Hematopoietic multipotent progenitor cell treated with erythropoietin and hydrocortisone succinate and interleukin-3 and kit ligand, for 17 days (in vitro differentiated cells): ENCODE measurements around the gene PDCD10.

Experiments
- DNase-seq: peaks from one replicate; pipeline ENCODE4 v3.0.0-alpha.2; 2015; ENCODE audit warnings: low spot score

Gene PDCD10

GRCh38 chr3:167735233-167736138, 794 bp upstream of the PDCD10 start, which contains the start of gene SERPINI1:
Gene SERPINI1 (plus strand): TSS chr3:167735721. CDS start chr3:167789129, 53,408 bp downstream.
- DNase-seq, result peak; percentile 86

- DNase-seq, result no peak
Observed at GRCh38 chr3:167733961-167734497, 663 bp downstream of the PDCD10 start.

GRCh38 chr3:167732313-167733065, 2.2 kb downstream of the PDCD10 start:
- peak; percentile 51 for DNase-seq

GRCh38 chr3:167731393-167731792, 3.3 kb downstream of the PDCD10 start:
- DNase-seq, result no peak

GRCh38 chr3:167729591-167729990, 5.1 kb downstream of the PDCD10 start:
- DNase-seq, result peak; percentile 32

GRCh38 chr3:167728632-167729323, 5.9 kb downstream of the PDCD10 start:
- DNase-seq, result peak; percentile 68

GRCh38 chr3:167728176-167728575, 6.5 kb downstream of the PDCD10 start:
- DNase-seq, result peak; percentile 48

GRCh38 chr3:167723872-167724271, 10.8 kb downstream of the PDCD10 start:
- DNase-seq, result peak; percentile 84

- DNase-seq, result peak; percentile 23
Observed at GRCh38 chr3:167723025-167723512, 11.6 kb downstream of the PDCD10 start.

GRCh38 chr3:167718582-167718981, 16.1 kb downstream of the PDCD10 start:
- no peak for DNase-seq

- no peak for DNase-seq
Observed at GRCh38 chr3:167716920-167717319, 17.8 kb downstream of the PDCD10 start.

- no peak for DNase-seq
Observed at GRCh38 chr3:167714871-167715270, 19.8 kb downstream of the PDCD10 start.

- no peak for DNase-seq
Observed at GRCh38 chr3:167712445-167712844, 22.2 kb downstream of the PDCD10 start.

GRCh38 chr3:167711439-167711838, 23.3 kb downstream of the PDCD10 start:
- no peak for DNase-seq

- DNase-seq, result no peak
Observed at GRCh38 chr3:167710552-167710951, 24.1 kb downstream of the PDCD10 start.

GRCh38 chr3:167709690-167710089, 25.0 kb downstream of the PDCD10 start:
- DNase-seq, result peak; percentile 26

GRCh38 chr3:167705840-167706239, 28.9 kb downstream of the PDCD10 start:
- DNase-seq, result no peak

GRCh38 chr3:167700926-167701325, 33.8 kb downstream of the PDCD10 start:
- no peak for DNase-seq

GRCh38 chr3:167700046-167700445, 34.6 kb downstream of the PDCD10 start:
- DNase-seq, result no peak

- DNase-seq, result no peak
Observed at GRCh38 chr3:167694121-167694520, 40.6 kb downstream of the PDCD10 start.

GRCh38 chr3:167691366-167691765, 43.3 kb downstream of the PDCD10 start:
- no peak for DNase-seq
